MCF 10A (cell line): ENCODE data around the gene ZNF185. TPM values are rescaled to one million over a fixed set of nuclear protein-coding genes. Genes with fewer than 3 reads are reported as not detected.

Experiments
- BruUV-seq: library from RNA; stranded (reverse); fragments of 400-500 nt; replicated peaks from 2 replicates; lab custom pipeline; 2021; lab: Mats Ljungman, UMichigan
- CTCF ChIA-PET: fragments of 300-600 bp; sonication (Branson Sonifier 250); formaldehyde crosslinking; extraction: SDS; loops from one replicate; lab custom pipeline; 2021; ENCODE audit warnings: antibody characterized with exemption, inconsistent platforms; lab: Yijun Ruan, JAX
- POLR2A ChIA-PET: fragments of 300-600, 350-650 bp; sonication (Branson Sonifier 250); formaldehyde crosslinking; extraction: SDS; loops from one replicate; lab custom pipeline; 2020; ENCODE audit warnings: antibody characterized with exemption, inconsistent platforms; lab: Yijun Ruan, JAX
- DNase-seq: peaks from one replicate; pipeline ENCODE4 v3.0.0-alpha.2; 2018; ENCODE audit not compliant: unreplicated experiment
- H3K27ac Mint-ChIP-seq: one replicate; pipeline ENCODE4 v1.8.0; 2022; ENCODE audit warnings: mild to moderate bottlenecking, low read depth, mixed read lengths; ENCODE audit not compliant: unreplicated experiment
- H3K27me3 Mint-ChIP-seq: one replicate; pipeline ENCODE4 v1.8.0; 2022; ENCODE audit warnings: mixed read lengths; ENCODE audit not compliant: insufficient read depth, unreplicated experiment
- H3K36me3 Mint-ChIP-seq: one replicate; pipeline ENCODE4 v1.8.0; 2022; ENCODE audit warnings: mild to moderate bottlenecking, moderate library complexity, mixed read lengths; ENCODE audit not compliant: insufficient read depth, unreplicated experiment
- H3K4me1 Mint-ChIP-seq: one replicate; pipeline ENCODE4 v1.8.0; 2022; ENCODE audit warnings: mixed read lengths; ENCODE audit not compliant: insufficient read depth, unreplicated experiment
- H3K4me3 Mint-ChIP-seq: one replicate; pipeline ENCODE4 v1.8.0; 2022; ENCODE audit warnings: mild to moderate bottlenecking, moderate library complexity, mixed read lengths; ENCODE audit not compliant: unreplicated experiment
- H3K9me3 Mint-ChIP-seq: one replicate; pipeline ENCODE4 v1.8.0; 2022; ENCODE audit warnings: mixed read lengths; ENCODE audit not compliant: unreplicated experiment
- CTCF ChIP-seq: fragments of 200-600 bp; IDR thresholded peaks from one replicate; pipeline ENCODE4 v1.8.0; 2022; ENCODE audit warnings: antibody characterized with exemption, mild to moderate bottlenecking; ENCODE audit not compliant: unreplicated experiment
- intact Hi-C: fragments of 100-400 bp; cut with micrococcal nuclease; formaldehyde crosslinking; loops from 2 replicates; pipeline ENCODE4 v1.14.1; 2022
- total RNA-seq: library from RNA; stranded (reverse); gene quantifications from 2 replicates; pipeline ENCODE4 v1.2.3, GENCODE V29; 2022

ZNF185 gene
- total RNA-seq, 1 experiment from 2014 or later: 17.8 TPM

- Mint-ChIP-seq H3K36me3 (peaks cover 17% of the 10 kb centered on the region), H3K27ac (no peak overlapping the region), H3K4me3 (no peak overlapping the region), H3K4me1 (no peaks in the 10 kb centered on the region), H3K9me3 (no peaks in the 10 kb centered on the region), H3K27me3 (no peaks in the 10 kb centered on the region)
- DNase-seq: no peak
- no TSS peak for BruUV-seq
- CTCF ChIA-PET: interaction anchor here (0.7 kb wide), 1 partner anchor 64 kb away, joined by 5 read pairs; no protein-coding TSS in a partner anchor
- intact Hi-C loops: no loop called here
- POLR2A ChIA-PET: no interaction called here
- no peak for TF ChIP-seq CTCF
Observed at GRCh38 chrX:152861826-152862225, 36.0 kb upstream of the ZNF185 start.

GRCh38 chrX:152865232-152865920 lies 32.5 kb upstream of the ZNF185 start:
- CTCF ChIA-PET: interaction anchor here (0.7 kb wide), 1 partner anchor 1377 kb away, joined by 3 read pairs; no protein-coding TSS in a partner anchor
- DNase-seq: no peak
- intact Hi-C loops: no loop called here
- POLR2A ChIA-PET: no interaction called here
- BruUV-seq: no TSS peak
- Mint-ChIP-seq H3K27ac (no peak overlapping the region), H3K4me1 (no peaks in the 10 kb centered on the region), H3K27me3 (no peaks in the 10 kb centered on the region), H3K9me3 (no peaks in the 10 kb centered on the region), H3K4me3 (no peak overlapping the region), H3K36me3 (peaks cover 40% of the 10 kb centered on the region)
- no peak for TF ChIP-seq CTCF

- no peaks in the 10 kb centered on the region for H3K9me3 Mint-ChIP-seq
- no peak overlapping the region for H3K4me3 Mint-ChIP-seq
- BruUV-seq: no TSS peak
- TF ChIP-seq CTCF: no peak
- H3K27me3 Mint-ChIP-seq: no peaks in the 10 kb centered on the region
- ChIA-PET POLR2A (no interaction called here), CTCF (interaction anchor here (0.7 kb wide), 1 partner anchor 26 kb away, joined by 5 read pairs; no protein-coding TSS in a partner anchor)
- DNase-seq: no peak
- no peak overlapping the region for H3K27ac Mint-ChIP-seq
- peaks cover 50% of the 10 kb centered on the region for H3K36me3 Mint-ChIP-seq
- intact Hi-C loops: no loop called here
- H3K4me1 Mint-ChIP-seq: no peaks in the 10 kb centered on the region
Observed at GRCh38 chrX:152866386-152866785, 31.5 kb upstream of the ZNF185 start.

DNA sequence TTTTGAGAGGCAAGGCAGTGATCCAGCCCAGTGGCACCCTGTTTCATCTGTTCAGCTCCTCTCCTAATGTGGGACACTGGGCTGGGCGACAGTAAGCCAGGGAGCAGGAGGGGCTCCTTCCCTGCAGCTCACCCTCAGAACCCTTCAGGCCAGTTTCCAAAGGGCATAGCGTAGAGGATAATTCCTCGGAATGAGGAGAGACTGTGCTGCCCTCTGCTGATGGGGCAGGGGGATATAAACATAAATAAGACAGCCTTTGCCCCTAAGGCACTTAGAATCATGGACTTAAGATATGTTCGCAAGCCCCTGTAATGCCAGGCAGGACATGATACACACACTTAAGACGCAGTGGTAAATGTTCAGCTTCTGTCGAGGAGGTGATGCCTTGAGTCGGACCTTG lies 27.9 kb upstream of the ZNF185 start:
- Mint-ChIP-seq H3K36me3 (peaks cover 46% of the 10 kb centered on the region), H3K4me1 (no peaks in the 10 kb centered on the region), H3K27me3 (no peaks in the 10 kb centered on the region), H3K9me3 (peaks cover 13% of the 10 kb centered on the region), H3K27ac (no peak overlapping the region), H3K4me3 (no peak overlapping the region)
- CTCF ChIA-PET: interaction anchor here (0.7 to 1.3 kb wide), 2 partner anchors 56 to 442 kb away, joined by 3 to 4 read pairs; no protein-coding TSS in a partner anchor
- POLR2A ChIA-PET: interaction anchor here (0.6 kb wide), 1 partner anchor 289 kb away, joined by 3 read pairs; no protein-coding TSS in a partner anchor
- DNase-seq: no peak
- BruUV-seq: no TSS peak
- TF ChIP-seq CTCF: no peak
- intact Hi-C loops: no loop called here
